WTC11 (cell line): ENCODE measurements around the gene DOCK1. TPM values are rescaled to one million over a fixed set of nuclear protein-coding genes. Genes with fewer than 3 reads are reported as not detected.

Source experiments
- ATAC-seq: fragments of 200-7000 bp; cut with Tn5 transposase; 2 replicates; pipeline ENCODE4 v1.10.0; 2021; ENCODE audit warnings: mild to moderate bottlenecking, moderate library complexity
- CTCF ChIA-PET: fragments of 300-600 bp; sonication (Branson Sonifier 250); formaldehyde crosslinking; loops from one replicate; lab custom pipeline; 2021; ENCODE audit warnings: antibody characterized with exemption; lab: Charles Lee
- POLR2A ChIA-PET: fragments of 350-600 bp; sonication (Branson Sonifier 250); formaldehyde crosslinking; loops from one replicate; lab custom pipeline; 2021; ENCODE audit warnings: antibody characterized with exemption; lab: Charles Lee
- DNase-seq: peaks from one replicate; pipeline ENCODE4 v3.0.0; 2021; ENCODE audit warnings: low spot score
- H3K27ac Mint-ChIP-seq: 2 replicates; pipeline ENCODE4 v1.8.0; 2021; ENCODE audit warnings: mixed read lengths
- H3K27me3 Mint-ChIP-seq: 2 replicates; pipeline ENCODE4 v1.8.0; 2021; ENCODE audit warnings: low read depth, mild to moderate bottlenecking, moderate library complexity, mixed read lengths
- H3K36me3 Mint-ChIP-seq: 2 replicates; pipeline ENCODE4 v1.8.0; 2021; ENCODE audit warnings: mixed read lengths
- H3K4me1 Mint-ChIP-seq: 2 replicates; pipeline ENCODE4 v1.8.0; 2022; ENCODE audit warnings: mixed read lengths
- H3K4me3 Mint-ChIP-seq: 2 replicates; pipeline ENCODE4 v1.8.0; 2021; ENCODE audit warnings: mild to moderate bottlenecking, moderate library complexity, mixed read lengths
- H3K9me3 Mint-ChIP-seq: 2 replicates; pipeline ENCODE4 v1.8.0; 2021; ENCODE audit warnings: mixed read lengths
- AFF4 ChIP-seq: sonication (generic); formaldehyde crosslinking; IDR thresholded peaks from 2 replicates; pipeline ENCODE4 v1.8.1; 2023; ENCODE audit warnings: mild to moderate bottlenecking, missing genetic modification reagents, borderline replicate concordance
- ATF3 ChIP-seq: sonication (generic); formaldehyde crosslinking; conservative IDR thresholded peaks from 2 replicates; pipeline ENCODE4 v1.8.1; 2022; ENCODE audit warnings: mild to moderate bottlenecking, missing genetic modification reagents
- CBFB ChIP-seq: sonication (generic); formaldehyde crosslinking; IDR thresholded peaks from 2 replicates; pipeline ENCODE4 v1.8.1; 2022; ENCODE audit warnings: mild to moderate bottlenecking, low read depth, missing genetic modification reagents
- E2F5 ChIP-seq: sonication (generic); formaldehyde crosslinking; IDR thresholded peaks from 2 replicates; pipeline ENCODE4 v1.8.1; 2022; ENCODE audit warnings: mild to moderate bottlenecking, moderate library complexity, missing genetic modification reagents
- HMGXB4 ChIP-seq: sonication (generic); formaldehyde crosslinking; IDR thresholded peaks from 2 replicates; pipeline ENCODE4 v1.8.1; 2023; ENCODE audit warnings: mild to moderate bottlenecking, moderate library complexity, missing genetic modification reagents
- JUN ChIP-seq: sonication (generic); formaldehyde crosslinking; IDR thresholded peaks from 2 replicates; pipeline ENCODE4 v1.8.0; 2023; ENCODE audit warnings: mild to moderate bottlenecking, missing genetic modification reagents
- SMAD4 ChIP-seq: sonication (generic); formaldehyde crosslinking; IDR thresholded peaks from 2 replicates; pipeline ENCODE4 v1.8.0; 2022; ENCODE audit warnings: mild to moderate bottlenecking, missing genetic modification reagents
- STAT6 ChIP-seq: sonication (generic); formaldehyde crosslinking; conservative IDR thresholded peaks from 2 replicates; pipeline ENCODE4 v1.8.1; 2023; ENCODE audit warnings: mild to moderate bottlenecking, low read depth, missing genetic modification reagents, moderate library complexity
- TCF7 ChIP-seq: sonication (generic); formaldehyde crosslinking; IDR thresholded peaks from 2 replicates; pipeline ENCODE4 v1.8.0; 2022; ENCODE audit warnings: mild to moderate bottlenecking, low read depth, missing genetic modification reagents, moderate library complexity
- USF2 ChIP-seq: sonication (generic); formaldehyde crosslinking; IDR thresholded peaks from 2 replicates; pipeline ENCODE4 v1.8.1; 2023; ENCODE audit warnings: mild to moderate bottlenecking, missing genetic modification reagents, moderate library complexity
- ZMAT4 ChIP-seq: fragments of 250-450 bp; sonication (Bioruptor Pico); IDR thresholded peaks from 2 replicates; pipeline ENCODE4 v1.9.0; 2021; ENCODE audit warnings: mild to moderate bottlenecking
- ZNF121 ChIP-seq: sonication (generic); formaldehyde crosslinking; IDR thresholded peaks from 2 replicates; pipeline ENCODE4 v1.8.0; 2023; ENCODE audit warnings: missing genetic modification reagents
- ZSCAN18 ChIP-seq: fragments of 250-450 bp; sonication (Bioruptor Pico); IDR thresholded peaks from 2 replicates; pipeline ENCODE4 v2.1.2; 2022; ENCODE audit warnings: mild to moderate bottlenecking, moderate library complexity
- total RNA-seq: library from RNA; stranded (reverse); gene quantifications from 3 replicates; pipeline ENCODE4 v1.2.3, GENCODE V29; 2021

The DOCK1 gene
- total RNA-seq, 1 experiment from 2014 or later = 52.1 TPM

GRCh38 chr10:127228195-127228787 is 323.1 kb downstream of the DOCK1 start:
- no peak overlapping the region for H3K4me3 Mint-ChIP-seq
- H3K9me3 Mint-ChIP-seq = no peaks in the 10 kb centered on the region
- peaks cover 3% of the 10 kb centered on the region; the same call in 1 of the 2 replicates for H3K4me1 Mint-ChIP-seq
- no peaks in the 10 kb centered on the region for H3K27me3 Mint-ChIP-seq
- no peaks in the 10 kb centered on the region for H3K36me3 Mint-ChIP-seq
- TF ChIP-seq AFF4 (CRISPR knock-in tag) = no peak
- H3K27ac Mint-ChIP-seq = no peak overlapping the region
- DNase-seq (no peak), ATAC-seq (peak; percentile 38; the same call in 1 of the 2 replicates)
- CTCF ChIA-PET = no interaction called here
- POLR2A ChIA-PET = no interaction called here

GRCh38 chr10:127234306-127234800 is 329.1 kb downstream of the DOCK1 start:
- CTCF ChIA-PET = no interaction called here
- ATAC-seq = no peak
- no peaks in the 10 kb centered on the region for H3K9me3 Mint-ChIP-seq
- no peak for TF ChIP-seq JUN (CRISPR knock-in tag)
- no peak for TF ChIP-seq HMGXB4 (CRISPR knock-in tag)
- TF ChIP-seq USF2 (CRISPR knock-in tag) = no peak
- no peak for TF ChIP-seq ZNF121 (CRISPR knock-in tag)
- no peak for TF ChIP-seq ZMAT4
- TF ChIP-seq AFF4 (CRISPR knock-in tag) = no peak
- no peak for TF ChIP-seq SMAD4 (CRISPR knock-in tag)
- no peak for TF ChIP-seq CBFB (CRISPR knock-in tag)
- TF ChIP-seq TCF7 (CRISPR knock-in tag) = no peak
- TF ChIP-seq ZSCAN18 (CRISPR knock-in tag) = no peak
- no peak for TF ChIP-seq ATF3 (CRISPR knock-in tag)
- TF ChIP-seq STAT6 = no peak
- no peak for TF ChIP-seq E2F5 (CRISPR knock-in tag)
- TF ChIP-seq, all 79 proteins: peak for 0
- Mint-ChIP-seq H3K36me3 (no peaks in the 10 kb centered on the region), H3K4me1 (no peaks in the 10 kb centered on the region), H3K27me3 (no peaks in the 10 kb centered on the region), H3K4me3 (no peak overlapping the region), H3K27ac (no peak overlapping the region)
- no peak for DNase-seq
- POLR2A ChIA-PET = no interaction called here
